K562 (cell line): ENCODE results near the gene DCAF8. TPM values are rescaled to one million over a fixed set of nuclear protein-coding genes. Genes with fewer than 3 reads are reported as not detected.

Experiments
- ARID2 ChIP-seq: fragments of 450-650 bp; IDR thresholded peaks from 2 replicates; pipeline ENCODE4 v1.6.1; 2017; ENCODE audit warnings: antibody characterized with exemption, mild to moderate bottlenecking
- ARNT ChIP-seq, 2 experiments: fragments of 450-650 bp; IDR thresholded peaks; 2 replicates each; pipeline ENCODE4 v1.6.1; 2016; ENCODE audit warnings: mild to moderate bottlenecking in 1 of 2
- CREB1 ChIP-seq, 2 experiments: sonication (generic) in 1 of 2; formaldehyde crosslinking in 1 of 2; IDR thresholded peaks; 2 replicates each; pipeline versions ENCODE4 v1.6.1 to v1.8.0; 2012 to 2022; ENCODE audit warnings: inconsistent platforms in 1 of 2, mild to moderate bottlenecking in 1 of 2, missing genetic modification reagents in 1 of 2, moderate library complexity in 1 of 2
- DACH1 ChIP-seq: fragments of 450-650 bp; IDR thresholded peaks from 2 replicates; pipeline ENCODE4 v1.6.1; 2018; ENCODE audit not compliant: partially characterized antibody
- HCFC1 ChIP-seq: IDR thresholded peaks from 2 replicates; pipeline ENCODE4 v1.6.1; 2012; ENCODE audit warnings: low read depth, low read length, improper control_type of control experiment
- JUN ChIP-seq, 2 experiments: sonication (generic) in 1 of 2; formaldehyde crosslinking in 1 of 2; IDR thresholded peaks; 2 replicates each; pipeline versions ENCODE4 v1.6.1 to v1.8.0; 2012 to 2022; ENCODE audit warnings: borderline replicate concordance in 2 of 2, mild to moderate bottlenecking in 2 of 2, improper control_type of control experiment in 1 of 2, low read depth in 1 of 2, low read length in 1 of 2, missing genetic modification reagents in 1 of 2
- MEF2A ChIP-seq: IDR thresholded peaks from 2 replicates; pipeline ENCODE4 v1.6.1; 2011; ENCODE audit warnings: low read depth, mild to moderate bottlenecking, low read length, moderate library complexity; ENCODE audit not compliant: control insufficient read depth
- OTX1 ChIP-seq: fragments of 450-650 bp; formaldehyde crosslinking; IDR thresholded peaks from 2 replicates; pipeline ENCODE4 v1.4.0; 2022; ENCODE audit warnings: mild to moderate bottlenecking
- PHF21A ChIP-seq: fragments of 450-650 bp; IDR thresholded peaks from 2 replicates; pipeline ENCODE4 v1.6.1; 2017; ENCODE audit warnings: low read depth, borderline replicate concordance
- RB1 ChIP-seq: fragments of 450-650 bp; IDR thresholded peaks from 2 replicates; pipeline ENCODE4 v1.6.1; 2017; ENCODE audit warnings: low read depth, mild to moderate bottlenecking
- RBM39 ChIP-seq: fragments of 200-400 bp; formaldehyde crosslinking; optimal IDR thresholded peaks from 2 replicates; pipeline ENCODE3; 2018; ENCODE audit warnings: low read depth, low read length
- SMARCE1 ChIP-seq: fragments of 450-650 bp; IDR thresholded peaks from 2 replicates; pipeline ENCODE4 v1.7.1; 2016; ENCODE audit warnings: mild to moderate bottlenecking
- SRSF1 ChIP-seq: fragments of 200-400 bp; formaldehyde crosslinking; IDR thresholded peaks from 2 replicates; pipeline ENCODE4 v1.6.1; 2017; ENCODE audit warnings: mild to moderate bottlenecking, low read depth, low read length, moderate library complexity
- TRIM25 ChIP-seq: fragments of 450-650 bp; IDR thresholded peaks from 2 replicates; pipeline ENCODE4 v1.7.0; 2016; ENCODE audit warnings: borderline replicate concordance
- ZFP91 ChIP-seq: sonication (generic); formaldehyde crosslinking; IDR thresholded peaks from 2 replicates; pipeline ENCODE4 v1.8.0; 2022; ENCODE audit warnings: mild to moderate bottlenecking, missing genetic modification reagents
- ZNF408 ChIP-seq: fragments of 250-450 bp; sonication (Bioruptor Pico); IDR thresholded peaks from 2 replicates; pipeline ENCODE4 v1.4.0; 2020; ENCODE audit warnings: low read depth, mild to moderate bottlenecking, moderate library complexity
- polyA plus RNA-seq, 8 experiments: library from polyadenylated mRNA; depleted of rRNA in 4 of 8; stranded (reverse) in 5 of 8; unstranded in 3 of 8; fragments of >200 nt; fragmentation: Nextera tagmentation in 2 of 8; fragmentation: Illumina TruSeq in 1 of 8; extraction: Ambion mirVana in 2 of 8; extraction: Trizol in 1 of 8; gene quantifications; 2 replicates each; pipeline versions ENCODE4 v1.2.1 to v1.2.3, GENCODE V29; 2011 to 2014; ENCODE audit warnings: inconsistent platforms in 1 of 8, missing spikeins in 1 of 8
- total RNA-seq, 7 experiments: library from RNA; depleted of rRNA in 6 of 7; stranded (reverse); fragments of >200 nt in 6 of 7; fragmentation: Illumina TruSeq in 2 of 7; extraction: Trizol in 2 of 7; gene quantifications; 2 replicates each; pipeline versions ENCODE4 v1.2.1 to v1.2.3, GENCODE V29; 2011 to 2021; ENCODE audit warnings: low replicate concordance in 1 of 7
- TF ChIP-seq, protein P1 (sequence below): fragments of 450-650 bp; IDR thresholded peaks from 2 replicates; pipeline ENCODE4 v1.6.1; 2018; ENCODE audit not compliant: partially characterized antibody
- TF ChIP-seq, protein P2 (sequence below), 2 experiments: fragments of 450-650 bp in 1 of 2; sonication (generic) in 1 of 2; formaldehyde crosslinking in 1 of 2; IDR thresholded peaks in 1 of 2; conservative IDR thresholded peaks in 1 of 2; 2 replicates each; pipeline versions ENCODE4 v1.6.1 to v1.8.1; 2016 to 2023; ENCODE audit warnings: mild to moderate bottlenecking in 2 of 2, moderate library complexity in 2 of 2, inconsistent platforms in 1 of 2, missing genetic modification reagents in 1 of 2

DCAF8 gene
- total and polyA plus RNA-seq, 9 of the 15 experiments (the other 6 are each of a cell fraction or from before 2014, with no cell fraction given) = 11.6 to 149 (median 81.3) TPM

DNA sequence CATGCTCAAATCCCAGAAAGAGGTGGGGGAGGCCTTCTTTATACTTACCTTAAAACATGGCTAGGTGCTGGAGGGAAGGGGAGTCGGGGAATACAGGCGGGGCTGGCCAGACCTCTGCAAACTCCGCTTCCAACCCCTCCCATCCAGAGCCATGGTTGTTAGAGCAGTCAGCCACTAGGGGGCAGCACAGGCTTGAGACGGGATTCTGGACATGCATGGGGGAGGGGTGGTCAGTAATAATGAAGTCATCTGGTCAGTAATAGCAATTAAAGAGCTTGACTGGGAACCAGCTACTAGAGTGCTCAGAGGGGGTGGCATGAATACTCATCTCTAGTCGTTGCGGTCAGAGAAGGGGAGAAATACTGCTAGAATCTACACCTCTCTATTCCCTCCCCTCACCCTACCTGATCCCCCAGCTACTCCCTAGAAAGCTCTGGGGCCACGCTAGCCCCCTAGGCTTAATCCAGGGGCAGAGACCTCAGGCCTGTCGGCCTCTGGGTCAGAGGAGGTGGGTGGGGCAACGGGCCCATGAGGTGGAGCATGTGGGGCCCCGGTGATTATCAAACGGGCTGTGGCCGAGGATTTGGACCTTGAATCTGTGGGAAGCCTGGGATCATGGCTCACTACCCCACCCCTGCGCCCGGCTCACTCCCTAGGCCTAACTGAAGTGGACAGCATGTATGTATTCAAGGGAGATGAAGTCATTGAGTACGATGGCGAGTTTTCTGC is 69.1 kb downstream of the DCAF8 start (continued):
- TF ChIP-seq, protein P1, sequence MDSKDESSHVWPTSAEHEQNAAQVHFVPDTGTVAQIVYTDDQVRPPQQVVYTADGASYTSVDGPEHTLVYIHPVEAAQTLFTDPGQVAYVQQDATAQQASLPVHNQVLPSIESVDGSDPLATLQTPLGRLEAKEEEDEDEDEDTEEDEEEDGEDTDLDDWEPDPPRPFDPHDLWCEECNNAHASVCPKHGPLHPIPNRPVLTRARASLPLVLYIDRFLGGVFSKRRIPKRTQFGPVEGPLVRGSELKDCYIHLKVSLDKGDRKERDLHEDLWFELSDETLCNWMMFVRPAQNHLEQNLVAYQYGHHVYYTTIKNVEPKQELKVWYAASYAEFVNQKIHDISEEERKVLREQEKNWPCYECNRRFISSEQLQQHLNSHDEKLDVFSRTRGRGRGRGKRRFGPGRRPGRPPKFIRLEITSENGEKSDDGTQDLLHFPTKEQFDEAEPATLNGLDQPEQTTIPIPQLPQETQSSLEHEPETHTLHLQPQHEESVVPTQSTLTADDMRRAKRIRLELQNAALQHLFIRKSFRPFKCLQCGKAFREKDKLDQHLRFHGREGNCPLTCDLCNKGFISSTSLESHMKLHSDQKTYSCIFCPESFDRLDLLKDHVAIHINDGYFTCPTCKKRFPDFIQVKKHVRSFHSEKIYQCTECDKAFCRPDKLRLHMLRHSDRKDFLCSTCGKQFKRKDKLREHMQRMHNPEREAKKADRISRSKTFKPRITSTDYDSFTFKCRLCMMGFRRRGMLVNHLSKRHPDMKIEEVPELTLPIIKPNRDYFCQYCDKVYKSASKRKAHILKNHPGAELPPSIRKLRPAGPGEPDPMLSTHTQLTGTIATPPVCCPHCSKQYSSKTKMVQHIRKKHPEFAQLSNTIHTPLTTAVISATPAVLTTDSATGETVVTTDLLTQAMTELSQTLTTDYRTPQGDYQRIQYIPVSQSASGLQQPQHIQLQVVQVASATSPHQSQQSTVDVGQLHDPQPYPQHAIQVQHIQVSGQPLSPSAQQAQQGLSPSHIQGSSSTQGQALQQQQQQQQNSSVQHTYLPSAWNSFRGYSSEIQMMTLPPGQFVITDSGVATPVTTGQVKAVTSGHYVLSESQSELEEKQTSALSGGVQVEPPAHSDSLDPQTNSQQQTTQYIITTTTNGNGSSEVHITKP = peak; percentile 65
- TF ChIP-seq, protein P2, sequence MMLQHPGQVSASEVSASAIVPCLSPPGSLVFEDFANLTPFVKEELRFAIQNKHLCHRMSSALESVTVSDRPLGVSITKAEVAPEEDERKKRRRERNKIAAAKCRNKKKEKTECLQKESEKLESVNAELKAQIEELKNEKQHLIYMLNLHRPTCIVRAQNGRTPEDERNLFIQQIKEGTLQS (IDR thresholded peaks at IDR 0.05) = peak; percentile 88
- TF ChIP-seq, protein P2 (CRISPR knock-in tag; conservative IDR thresholded peaks at IDR 0.05) = peak; percentile 70; the same call in 1 of the 2 replicates
- TF ChIP-seq ARID2 (peak; percentile 86), HCFC1 (peak; percentile 38; the same call in 1 of the 2 replicates), DACH1 (peak; percentile 82), SMARCE1 (0 out of 2 replicates have a peak, but pooled peaks have one; percentile 13), RB1 (peak; percentile 71), OTX1 (CRISPR knock-in tag) (no peak), ZFP91 (CRISPR knock-in tag) (no peak), TRIM25 (no peak), RBM39 (no peak), ARNT (IDR thresholded peaks at IDR 0.05) (0 out of 4 replicates have a peak, but pooled peaks of 1 of the 2 experiments have one; percentile 59), PHF21A (peak; percentile 50; the same call in 1 of the 2 replicates), CREB1 (IDR thresholded peaks at IDR 0.05) (peak; percentile 27; the same call in 1 of the 2 replicates), CREB1 (CRISPR knock-in tag; IDR thresholded peaks at IDR 0.05) (no peak), ZNF408 (CRISPR knock-in tag) (no peak), SRSF1 (no peak), MEF2A (peak; percentile 88), JUN (IDR thresholded peaks at IDR 0.05; ENCODE audit: borderline replicate concordance, low read depth, low read length) (peak; percentile 84), JUN (CRISPR knock-in tag; IDR thresholded peaks at IDR 0.05; ENCODE audit: borderline replicate concordance) (peak; percentile 94; the same call in 1 of the 2 replicates)
